AG09309 (cell line): ENCODE results near the gene IZUMO4.

Experiments used
- DNase-seq: peaks from one replicate; pipeline ENCODE4 v3.0.0-alpha.2; 2010; ENCODE audit warnings: low read depth
- H3K4me3 ChIP-seq: 2 replicates; pipeline ENCODE4 v1.5.1; 2011; ENCODE audit warnings: mild to moderate bottlenecking, low read depth, low read length, moderate library complexity; ENCODE audit not compliant: control insufficient read depth
- TF ChIP-seq, protein P1 (sequence below): IDR thresholded peaks from 2 replicates; pipeline ENCODE4 v1.5.1; 2011; ENCODE audit warnings: mild to moderate bottlenecking, low read depth, low read length, inconsistent platforms; ENCODE audit not compliant: insufficient read depth, control insufficient read depth; ENCODE audit errors: missing control alignments

IZUMO4 gene

DNA sequence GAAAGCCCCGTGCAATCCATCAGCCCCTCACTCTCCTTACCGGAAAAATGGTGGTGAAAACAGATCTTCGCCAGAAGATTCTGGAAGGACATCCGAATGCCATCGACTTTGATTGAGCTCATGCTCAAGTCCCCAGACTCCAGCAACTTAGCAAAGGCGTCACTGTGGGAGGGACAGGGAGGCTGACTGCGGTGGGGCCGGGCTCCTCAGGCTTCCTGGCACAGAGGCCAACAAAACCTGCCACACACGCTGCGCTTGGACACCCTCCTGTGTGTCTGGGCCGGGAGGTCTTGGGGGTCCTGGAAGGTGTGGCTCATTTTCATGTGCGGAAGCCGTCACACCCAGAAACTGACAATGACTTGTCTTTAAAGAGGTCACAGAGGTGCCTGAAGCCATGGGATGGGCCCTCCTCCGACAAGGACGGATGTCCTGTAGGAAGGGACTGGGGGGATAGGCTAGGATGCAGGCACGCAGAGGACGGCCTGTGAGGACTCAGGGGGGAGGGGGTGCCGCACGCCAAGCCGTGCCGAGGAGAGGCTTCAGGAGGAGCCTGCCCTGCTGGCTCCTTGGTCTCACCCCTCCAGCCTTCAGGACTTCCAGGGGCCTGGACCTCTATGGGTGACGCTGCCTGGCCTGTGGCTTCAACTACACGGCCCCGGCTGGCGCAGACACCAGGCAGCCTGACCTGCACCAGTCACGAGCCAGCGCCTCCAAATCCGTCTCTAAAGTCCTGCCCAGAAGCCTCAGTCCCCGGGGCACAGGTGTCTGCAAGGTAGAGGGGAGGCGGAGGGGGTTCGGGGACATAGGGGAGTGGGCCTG, 12.5 kb downstream of the IZUMO4 start:
- TF ChIP-seq, protein P1, sequence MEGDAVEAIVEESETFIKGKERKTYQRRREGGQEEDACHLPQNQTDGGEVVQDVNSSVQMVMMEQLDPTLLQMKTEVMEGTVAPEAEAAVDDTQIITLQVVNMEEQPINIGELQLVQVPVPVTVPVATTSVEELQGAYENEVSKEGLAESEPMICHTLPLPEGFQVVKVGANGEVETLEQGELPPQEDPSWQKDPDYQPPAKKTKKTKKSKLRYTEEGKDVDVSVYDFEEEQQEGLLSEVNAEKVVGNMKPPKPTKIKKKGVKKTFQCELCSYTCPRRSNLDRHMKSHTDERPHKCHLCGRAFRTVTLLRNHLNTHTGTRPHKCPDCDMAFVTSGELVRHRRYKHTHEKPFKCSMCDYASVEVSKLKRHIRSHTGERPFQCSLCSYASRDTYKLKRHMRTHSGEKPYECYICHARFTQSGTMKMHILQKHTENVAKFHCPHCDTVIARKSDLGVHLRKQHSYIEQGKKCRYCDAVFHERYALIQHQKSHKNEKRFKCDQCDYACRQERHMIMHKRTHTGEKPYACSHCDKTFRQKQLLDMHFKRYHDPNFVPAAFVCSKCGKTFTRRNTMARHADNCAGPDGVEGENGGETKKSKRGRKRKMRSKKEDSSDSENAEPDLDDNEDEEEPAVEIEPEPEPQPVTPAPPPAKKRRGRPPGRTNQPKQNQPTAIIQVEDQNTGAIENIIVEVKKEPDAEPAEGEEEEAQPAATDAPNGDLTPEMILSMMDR = no peak
- DNase-seq = no peak
- no peak overlapping the region for H3K4me3 ChIP-seq

GRCh38 chr19:2110822-2111221, 14.1 kb downstream of the IZUMO4 start:
- TF ChIP-seq, protein P1 = no peak
- no peak for DNase-seq
- H3K4me3 ChIP-seq = no peak overlapping the region

- DNase-seq = no peak
- H3K4me3 ChIP-seq = no peak overlapping the region
- TF ChIP-seq, protein P1 = no peak
Observed at GRCh38 chr19:2111425-2111824, 14.7 kb downstream of the IZUMO4 start.

DNA sequence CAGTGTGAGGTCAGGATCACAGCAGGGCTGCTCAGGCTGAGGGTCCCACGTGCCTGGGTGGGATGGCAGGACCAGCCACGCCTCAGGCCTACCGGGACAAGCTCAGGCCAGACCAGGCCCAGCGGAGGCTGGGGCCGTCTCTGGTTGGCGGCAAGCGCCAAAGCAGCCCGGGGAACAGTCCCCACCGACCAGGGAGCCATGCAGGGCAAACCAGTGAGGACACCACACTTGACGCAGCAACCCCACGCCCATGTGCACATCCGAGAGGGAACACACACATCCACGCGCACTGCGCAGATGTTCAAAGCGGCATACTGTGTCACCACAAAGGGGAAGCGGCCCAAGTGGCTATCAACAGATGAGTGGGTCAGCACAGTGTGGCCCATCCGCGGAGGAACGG, 15.2 kb downstream of the IZUMO4 start:
- H3K4me3 ChIP-seq = no peak overlapping the region
- DNase-seq = no peak
- TF ChIP-seq, protein P1 = no peak

DNA sequence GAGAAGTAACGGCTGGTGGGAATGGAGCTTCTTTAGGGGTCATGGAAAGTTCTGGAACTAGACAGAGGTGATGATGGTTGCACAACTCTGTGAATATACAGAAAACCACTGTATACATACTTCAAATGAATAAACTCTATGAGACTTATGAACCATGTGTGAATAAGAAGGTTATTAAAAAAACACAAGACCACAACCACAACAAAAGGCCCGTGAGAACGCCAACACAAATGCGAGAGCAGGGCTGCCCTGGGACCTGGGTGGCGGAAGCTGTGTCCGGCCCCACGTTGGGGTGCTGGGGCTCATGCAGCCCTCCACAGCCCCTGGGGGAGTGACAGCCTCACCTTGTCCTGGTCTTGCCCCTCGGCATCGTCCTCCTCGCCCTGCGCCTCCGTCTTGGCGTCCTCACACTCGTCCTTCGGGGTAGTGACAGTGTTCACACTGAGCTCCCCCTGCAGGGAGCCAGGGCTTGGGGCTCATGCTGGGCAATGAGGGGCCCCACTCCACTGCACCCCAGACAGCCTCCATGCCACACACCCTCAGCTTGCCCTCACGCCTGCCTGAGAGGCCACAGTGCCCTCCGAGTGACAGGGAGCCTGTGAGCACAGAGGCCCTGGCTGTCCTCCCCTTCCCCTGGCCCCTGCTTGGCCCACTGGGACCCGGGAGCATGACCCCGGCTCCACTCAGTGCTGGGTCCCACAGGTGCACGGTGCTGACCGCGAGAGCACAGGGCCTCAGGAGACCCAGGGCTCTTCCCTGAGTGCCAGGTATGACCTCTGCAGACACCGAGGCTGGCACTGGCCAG, 16.0 kb downstream of the IZUMO4 start:
- DNase-seq = no peak
- TF ChIP-seq, protein P1 = no peak
- H3K4me3 ChIP-seq = no peak overlapping the region

GRCh38 chr19:2113439-2114211, 16.9 kb downstream of the IZUMO4 start:
- no peak overlapping the region for H3K4me3 ChIP-seq
- TF ChIP-seq, protein P1 = no peak
- DNase-seq = no peak
